PC-3 (cell line): Measurements from ENCODE around the gene MAP2K1.

Experiments
- EZH2 ChIP-seq: fragments of 300-600 bp; sonication (generic); IDR thresholded peaks from one replicate; pipeline ENCODE4 v1.6.1; 2017; ENCODE audit warnings: antibody characterized with exemption, mild to moderate bottlenecking, low read length; ENCODE audit not compliant: unreplicated experiment
- TF ChIP-seq, protein P1 (sequence below): fragments of 300-600 bp; sonication (generic); conservative IDR thresholded peaks from 2 replicates; pipeline ENCODE4 v1.5.1; 2017; ENCODE audit warnings: antibody characterized with exemption, low read depth, mild to moderate bottlenecking, low read length

DNA sequence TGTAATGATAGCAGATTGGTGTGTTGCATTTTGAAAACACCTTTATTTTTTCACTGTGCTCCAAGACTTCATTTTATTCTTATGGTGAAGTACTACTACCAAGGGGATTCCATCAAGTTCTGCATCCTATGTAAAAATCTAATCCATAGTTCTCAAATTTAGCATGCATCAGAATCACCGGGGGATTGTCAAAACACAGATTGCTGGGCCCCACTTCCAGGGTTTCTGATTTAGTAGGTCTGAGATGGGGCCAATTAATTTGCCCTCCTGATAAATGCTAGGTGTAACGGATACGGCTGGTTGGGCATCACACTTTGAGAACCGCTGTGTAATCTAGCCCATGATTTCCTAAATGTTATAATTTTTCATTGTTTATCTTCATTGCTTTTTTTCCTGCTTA lies 119.1 kb downstream of the MAP2K1 start:
- TF ChIP-seq, protein P1, sequence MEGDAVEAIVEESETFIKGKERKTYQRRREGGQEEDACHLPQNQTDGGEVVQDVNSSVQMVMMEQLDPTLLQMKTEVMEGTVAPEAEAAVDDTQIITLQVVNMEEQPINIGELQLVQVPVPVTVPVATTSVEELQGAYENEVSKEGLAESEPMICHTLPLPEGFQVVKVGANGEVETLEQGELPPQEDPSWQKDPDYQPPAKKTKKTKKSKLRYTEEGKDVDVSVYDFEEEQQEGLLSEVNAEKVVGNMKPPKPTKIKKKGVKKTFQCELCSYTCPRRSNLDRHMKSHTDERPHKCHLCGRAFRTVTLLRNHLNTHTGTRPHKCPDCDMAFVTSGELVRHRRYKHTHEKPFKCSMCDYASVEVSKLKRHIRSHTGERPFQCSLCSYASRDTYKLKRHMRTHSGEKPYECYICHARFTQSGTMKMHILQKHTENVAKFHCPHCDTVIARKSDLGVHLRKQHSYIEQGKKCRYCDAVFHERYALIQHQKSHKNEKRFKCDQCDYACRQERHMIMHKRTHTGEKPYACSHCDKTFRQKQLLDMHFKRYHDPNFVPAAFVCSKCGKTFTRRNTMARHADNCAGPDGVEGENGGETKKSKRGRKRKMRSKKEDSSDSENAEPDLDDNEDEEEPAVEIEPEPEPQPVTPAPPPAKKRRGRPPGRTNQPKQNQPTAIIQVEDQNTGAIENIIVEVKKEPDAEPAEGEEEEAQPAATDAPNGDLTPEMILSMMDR, result no peak
- TF ChIP-seq EZH2, result no peak
